AG04450 (cell line): ENCODE data around the gene MED14. TPM values are rescaled to one million over a fixed set of nuclear protein-coding genes. Genes with fewer than 3 reads are reported as not detected.
A peak's percentile ranks its signal among the peaks of the same experiment; 100 is the strongest.

Experiments used
- CTCF ChIA-PET: fragments of 300-600, 350-600 bp; formaldehyde crosslinking; extraction: SDS; loops from one replicate; lab custom pipeline; 2022; ENCODE audit warnings: antibody characterized with exemption, inconsistent platforms; lab: Charles Lee
- POLR2A ChIA-PET: fragments of 350-600 bp; formaldehyde crosslinking; extraction: SDS; loops from one replicate; lab custom pipeline; 2021; ENCODE audit warnings: antibody characterized with exemption, inconsistent platforms; lab: Yijun Ruan, JAX
- DNase-seq: peaks from one replicate; pipeline ENCODE4 v3.0.0-alpha.2; 2011; ENCODE audit warnings: low read depth, low spot score
- H3K27ac ChIP-seq: one replicate; pipeline ENCODE4 v1.5.1; 2012; ENCODE audit warnings: low read depth, low read length, control low read depth
- H3K27me3 ChIP-seq: one replicate; pipeline ENCODE4 v1.6.0; 2012; ENCODE audit warnings: low read length; ENCODE audit not compliant: control insufficient read depth, insufficient read depth
- H3K4me3 ChIP-seq: 2 replicates; pipeline ENCODE4 v1.5.1; 2011; ENCODE audit warnings: mild to moderate bottlenecking, low read depth, low read length, control low read depth
- H3K9me3 ChIP-seq: 2 replicates; pipeline ENCODE4 v1.5.1; 2012; ENCODE audit warnings: low read length; ENCODE audit not compliant: control insufficient read depth, insufficient read depth
- polyA plus RNA-seq: library from polyadenylated mRNA; depleted of rRNA; stranded (reverse); fragments of >200 nt; gene quantifications from 2 replicates; pipeline ENCODE4 v1.2.3, GENCODE V29; 2011
- TF ChIP-seq, protein P1 (sequence below): IDR thresholded peaks from 2 replicates; pipeline ENCODE4 v1.5.1; 2011; ENCODE audit warnings: low read depth, low read length, control low read depth, inconsistent platforms

Gene MED14
- polyA plus RNA-seq, 1 experiment, result 52.8 TPM

DNA sequence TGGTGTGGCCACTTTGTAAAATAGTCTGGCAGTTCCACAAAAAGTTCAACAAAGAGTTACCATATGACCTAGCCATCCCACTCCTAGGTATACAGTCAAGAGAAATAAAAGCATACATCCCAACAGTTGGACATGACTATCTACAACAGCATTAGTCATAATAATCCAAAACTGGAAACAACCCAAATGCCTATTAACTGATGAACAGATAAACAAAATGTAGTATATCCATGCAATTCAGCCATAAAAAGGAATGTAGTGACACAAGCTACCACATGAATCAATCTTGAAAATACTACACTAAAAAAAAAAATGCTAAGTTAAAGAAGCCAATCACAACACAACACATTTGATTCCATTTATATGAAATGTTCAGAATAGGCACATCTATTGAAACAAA is 16.1 kb downstream of the MED14 start:
- DNase-seq, result peak; percentile 24
- H3K4me3 ChIP-seq, result no peak overlapping the region
- ChIA-PET POLR2A (interaction anchor here (1.3 kb wide), 1 partner anchor 366 kb away, joined by 7 read pairs; the partner anchor contains the start of gene USP9X), CTCF (interaction anchor here (1.0 kb wide), 1 partner anchor 68 kb away, joined by 3 read pairs; no protein-coding TSS in a partner anchor)
- no peaks in the 10 kb centered on the region for H3K9me3 ChIP-seq
- TF ChIP-seq, protein P1, sequence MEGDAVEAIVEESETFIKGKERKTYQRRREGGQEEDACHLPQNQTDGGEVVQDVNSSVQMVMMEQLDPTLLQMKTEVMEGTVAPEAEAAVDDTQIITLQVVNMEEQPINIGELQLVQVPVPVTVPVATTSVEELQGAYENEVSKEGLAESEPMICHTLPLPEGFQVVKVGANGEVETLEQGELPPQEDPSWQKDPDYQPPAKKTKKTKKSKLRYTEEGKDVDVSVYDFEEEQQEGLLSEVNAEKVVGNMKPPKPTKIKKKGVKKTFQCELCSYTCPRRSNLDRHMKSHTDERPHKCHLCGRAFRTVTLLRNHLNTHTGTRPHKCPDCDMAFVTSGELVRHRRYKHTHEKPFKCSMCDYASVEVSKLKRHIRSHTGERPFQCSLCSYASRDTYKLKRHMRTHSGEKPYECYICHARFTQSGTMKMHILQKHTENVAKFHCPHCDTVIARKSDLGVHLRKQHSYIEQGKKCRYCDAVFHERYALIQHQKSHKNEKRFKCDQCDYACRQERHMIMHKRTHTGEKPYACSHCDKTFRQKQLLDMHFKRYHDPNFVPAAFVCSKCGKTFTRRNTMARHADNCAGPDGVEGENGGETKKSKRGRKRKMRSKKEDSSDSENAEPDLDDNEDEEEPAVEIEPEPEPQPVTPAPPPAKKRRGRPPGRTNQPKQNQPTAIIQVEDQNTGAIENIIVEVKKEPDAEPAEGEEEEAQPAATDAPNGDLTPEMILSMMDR, result no peak
- no peak overlapping the region for H3K27ac ChIP-seq
- H3K27me3 ChIP-seq, result no peaks in the 10 kb centered on the region

DNA sequence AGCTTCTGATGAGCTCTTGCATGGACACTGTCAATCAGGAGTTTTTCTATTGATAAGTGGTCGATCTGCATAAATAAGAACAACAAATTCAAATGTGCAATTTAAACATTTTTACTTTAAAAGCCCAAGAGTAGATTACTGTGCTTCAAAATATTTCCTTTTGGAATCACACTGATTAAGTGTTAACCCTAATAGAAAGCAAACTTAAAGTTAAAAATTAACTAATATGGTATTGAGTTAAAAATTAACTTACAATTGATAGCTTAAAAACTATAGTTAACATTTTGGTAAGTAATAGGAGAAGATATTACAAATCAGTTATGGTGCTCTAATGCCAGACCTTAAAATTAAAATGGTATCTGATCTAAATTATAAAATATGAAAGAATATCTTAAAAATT is 25.9 kb downstream of the MED14 start:
- H3K27me3 ChIP-seq, result no peaks in the 10 kb centered on the region
- no peaks in the 10 kb centered on the region for H3K9me3 ChIP-seq
- no peak overlapping the region for H3K27ac ChIP-seq
- ChIA-PET CTCF (interaction anchor here (1.8 kb wide), 1 partner anchor 406 kb away, joined by 5 read pairs; no protein-coding TSS in a partner anchor), POLR2A (no interaction called here)
- H3K4me3 ChIP-seq, result no peak overlapping the region
- TF ChIP-seq, protein P1, result no peak
- no peak for DNase-seq

DNA sequence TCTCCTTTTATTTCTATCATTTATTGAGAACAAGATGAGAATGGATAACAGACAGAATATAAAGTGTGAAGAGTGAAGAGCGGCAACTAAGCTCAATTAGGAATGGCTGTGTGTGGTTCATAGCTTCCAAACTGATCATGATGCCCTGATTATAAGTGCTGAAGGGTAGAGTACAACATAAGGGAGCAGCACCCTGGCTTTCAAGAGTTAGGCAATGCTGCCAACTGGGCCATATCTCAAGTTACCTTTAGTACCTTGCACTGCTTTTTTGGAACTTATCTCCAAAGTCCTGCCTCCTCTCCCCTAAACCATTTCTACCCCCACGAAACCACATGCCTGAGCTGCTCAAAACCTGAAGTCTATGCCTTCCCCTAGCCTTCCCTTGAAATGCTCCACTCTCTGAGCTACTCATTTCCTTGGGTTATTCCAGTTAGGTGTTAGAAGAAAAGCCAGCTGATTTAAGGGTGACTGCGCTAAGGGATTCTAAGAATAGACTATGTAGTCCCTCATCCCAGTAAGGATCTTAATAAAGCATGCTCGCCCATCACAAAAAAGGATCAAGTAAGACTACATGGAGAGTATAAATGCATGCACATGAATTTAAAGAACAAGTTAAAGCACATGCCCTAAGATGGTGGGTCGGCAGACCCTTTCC is 29.6 kb downstream of the MED14 start:
- TF ChIP-seq, protein P1, result no peak
- no peak overlapping the region for H3K27ac ChIP-seq
- H3K27me3 ChIP-seq, result no peaks in the 10 kb centered on the region
- no peak overlapping the region for H3K4me3 ChIP-seq
- DNase-seq, result no peak
- ChIA-PET CTCF (no interaction called here), POLR2A (no interaction called here)
- H3K9me3 ChIP-seq, result no peaks in the 10 kb centered on the region

DNA sequence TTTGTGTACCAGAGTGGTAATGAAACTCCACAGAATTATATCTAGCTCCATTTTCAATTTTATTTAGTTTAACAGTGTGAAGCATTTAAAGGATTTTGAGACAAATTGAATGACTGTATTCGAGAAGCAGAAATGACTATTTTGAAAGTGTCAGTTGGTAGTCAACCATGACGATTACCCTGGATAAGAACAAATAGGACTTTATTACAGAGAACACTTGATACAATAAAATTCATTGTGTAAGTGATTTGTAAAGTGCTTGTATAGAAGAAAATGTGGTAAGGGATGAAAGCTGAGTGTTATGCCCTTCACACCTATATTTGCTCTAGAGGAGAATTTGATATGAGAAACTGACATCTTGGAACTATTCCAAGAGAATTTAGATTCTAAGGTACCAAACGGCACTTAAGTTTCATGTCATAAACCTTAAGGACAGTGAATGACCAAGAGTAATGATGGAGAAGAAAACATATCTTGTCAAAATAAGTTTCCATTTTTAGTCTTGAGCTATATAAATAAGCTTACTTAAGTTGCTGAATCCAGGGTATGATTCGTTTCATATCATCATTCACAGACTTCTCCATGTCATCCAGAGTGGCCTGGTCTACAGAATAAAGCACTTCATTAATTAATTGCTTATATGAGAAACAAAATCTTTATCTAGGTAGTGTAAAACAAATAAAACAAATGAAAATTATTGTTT is 34.6 kb downstream of the MED14 start:
- Histone ChIP-seq H3K9me3 (no peaks in the 10 kb centered on the region), H3K4me3 (no peak overlapping the region), H3K27ac (no peak overlapping the region), H3K27me3 (no peaks in the 10 kb centered on the region)
- no peak for DNase-seq
- TF ChIP-seq, protein P1, result no peak
- POLR2A ChIA-PET, result no interaction called here
- CTCF ChIA-PET, result interaction anchor here (1.2 kb wide), 1 partner anchor 415 kb away, joined by 3 read pairs; no protein-coding TSS in a partner anchor

DNA sequence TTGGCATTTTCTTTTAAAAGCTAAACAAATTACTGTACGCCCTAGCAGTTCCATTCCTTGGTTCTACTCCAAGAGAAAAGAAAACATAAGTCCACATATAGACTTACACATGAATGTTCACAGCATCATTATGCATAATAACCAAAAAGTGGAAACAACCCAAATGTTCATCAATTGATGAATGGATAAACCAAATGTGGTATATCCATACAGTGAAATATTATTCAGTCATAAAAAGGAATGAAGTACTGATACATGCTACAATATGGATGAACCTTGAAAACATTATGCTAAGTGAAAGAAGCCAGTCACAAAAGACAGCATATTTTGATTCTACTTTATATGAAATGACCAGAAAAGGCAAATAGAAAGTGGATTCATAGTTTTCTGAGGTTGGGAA is 36.5 kb downstream of the MED14 start:
- Histone ChIP-seq H3K27ac (no peak overlapping the region), H3K4me3 (no peak overlapping the region), H3K27me3 (no peaks in the 10 kb centered on the region), H3K9me3 (no peaks in the 10 kb centered on the region)
- ChIA-PET CTCF (interaction anchor here (0.7 kb wide), 1 partner anchor 95 kb away, joined by 3 read pairs; no protein-coding TSS in a partner anchor), POLR2A (no interaction called here)
- TF ChIP-seq, protein P1, result no peak
- no peak for DNase-seq
